Stimulated activated CD4-positive, alpha-beta T cell treated with anti-CD3 and anti-CD28 coated beads, TNF-alpha, amount 100 ng/mL, for 24 hours (primary cell): ENCODE results near the gene PGLYRP1.

ENCODE experiments used
- DNase-seq, 3 experiments: peaks; one replicate each; pipeline ENCODE4 v3.0.0-alpha.2; 2020; ENCODE audit warnings: low read depth in 3 of 3

Gene PGLYRP1

GRCh38 chr19:46002678-46003275, 20.1 kb downstream of the PGLYRP1 start:
- DNase-seq, result no peak

DNA sequence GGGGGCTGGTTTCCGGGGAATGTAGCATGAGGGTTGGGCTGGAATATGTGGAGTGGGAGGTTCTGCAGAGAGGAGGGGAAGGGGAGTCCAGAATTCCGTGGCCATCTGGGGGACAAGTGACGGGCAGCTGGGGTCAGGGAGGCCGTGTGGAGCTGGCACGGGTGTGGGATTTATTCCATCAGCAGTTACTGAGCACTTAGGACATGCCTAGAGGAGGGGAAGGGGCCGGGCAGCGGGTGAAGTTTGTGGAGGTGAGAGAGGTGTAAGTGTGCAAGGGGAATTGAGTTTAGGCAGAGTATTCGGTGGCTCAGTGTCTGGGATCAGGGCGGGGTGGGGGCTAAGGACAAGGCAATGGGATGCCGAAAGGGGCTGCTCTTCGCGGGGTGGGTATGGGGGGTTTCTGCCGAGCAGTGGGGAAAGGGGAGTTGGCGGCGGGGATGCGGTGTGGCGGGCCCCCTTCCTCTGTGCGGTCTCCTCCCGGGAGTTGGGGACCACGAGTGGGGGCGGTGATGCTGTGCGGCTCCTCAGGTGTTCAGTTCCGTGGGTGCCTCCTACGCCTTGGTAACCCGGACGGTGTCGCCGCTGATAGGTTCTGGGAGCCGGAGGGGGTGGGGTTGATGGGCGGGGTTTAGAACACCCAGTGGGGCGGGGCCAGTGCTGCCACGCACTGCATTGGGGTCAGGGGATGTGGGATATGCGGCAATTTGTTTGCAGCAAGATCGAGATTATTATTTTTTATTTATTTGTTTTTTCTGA, 22.2 kb downstream of the PGLYRP1 start:
- peak; percentile 34 to 68 (median 35) for DNase-seq

GRCh38 chr19:45999653-46000121, 23.2 kb downstream of the PGLYRP1 start:
- DNase-seq, result no peak

DNA sequence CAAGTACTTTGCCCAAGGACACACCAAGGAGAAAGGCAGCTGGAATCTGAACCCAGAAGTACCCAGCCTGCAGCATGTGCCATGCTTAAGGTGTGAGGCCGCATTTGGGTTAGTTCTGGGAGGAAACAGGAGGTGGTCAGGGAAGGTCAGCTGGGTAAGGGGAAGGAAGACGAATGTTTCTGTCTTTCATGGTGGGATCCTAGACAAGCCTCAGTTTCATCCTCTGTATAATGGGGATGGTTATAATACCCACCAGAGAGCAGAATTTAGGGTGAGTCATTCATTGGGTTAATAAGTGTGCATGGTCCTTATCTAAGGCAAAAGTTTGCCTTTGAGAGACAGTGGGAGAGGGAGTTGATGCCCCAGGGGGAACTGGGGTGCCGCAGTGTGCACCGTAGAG, 24.0 kb downstream of the PGLYRP1 start:
- no peak for DNase-seq

DNA sequence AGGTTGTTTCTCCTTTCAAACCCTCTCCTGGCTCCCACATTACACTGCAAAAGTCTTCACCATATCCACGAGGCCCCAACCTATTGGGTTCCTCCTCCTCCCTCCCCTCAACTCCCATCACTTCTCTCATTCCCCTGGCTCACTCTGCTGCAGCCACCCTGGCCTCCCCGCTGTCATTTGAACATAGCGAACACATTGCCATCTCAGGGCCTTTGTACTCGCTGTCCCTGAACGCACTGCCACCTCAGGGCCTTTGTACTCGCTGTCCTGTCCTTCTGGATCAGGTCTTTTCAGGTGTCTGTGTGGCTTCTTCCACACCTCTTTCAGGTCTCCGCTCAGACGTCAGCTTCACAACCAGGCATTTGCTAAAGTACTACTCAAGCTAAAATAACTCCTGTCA, 25.9 kb downstream of the PGLYRP1 start:
- no peak for DNase-seq

DNA sequence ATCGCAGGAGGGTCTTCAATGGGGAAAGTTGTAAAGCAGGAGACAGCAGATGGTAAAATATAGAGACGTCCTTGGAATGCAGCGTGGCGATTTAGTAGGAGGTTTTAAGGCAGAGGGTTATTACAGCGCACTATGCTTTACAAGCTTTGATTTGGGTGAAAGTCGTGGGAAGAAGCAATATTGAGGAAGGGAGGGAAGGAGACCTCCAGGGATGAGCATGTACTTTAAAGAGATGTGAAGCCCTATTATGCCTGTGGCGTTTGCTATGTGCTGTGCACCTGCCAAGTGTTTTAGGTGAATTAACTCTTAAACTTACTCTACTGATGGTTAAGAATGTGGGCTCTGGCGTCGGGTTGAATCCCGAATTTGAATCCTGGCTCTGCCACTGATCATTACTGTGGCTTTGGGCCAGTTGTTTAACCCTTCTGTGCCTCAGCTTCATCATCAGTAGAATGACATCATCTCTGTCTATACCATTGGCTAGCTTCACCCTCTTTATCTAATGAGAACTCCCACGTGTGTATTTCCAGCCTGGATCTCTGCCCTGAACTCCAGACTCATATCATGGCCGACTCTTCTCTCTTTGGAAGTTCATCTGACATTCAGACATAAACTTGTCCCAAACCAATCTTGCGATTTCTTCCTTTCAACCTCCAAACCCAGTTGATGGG, 27.0 kb downstream of the PGLYRP1 start:
- no peak for DNase-seq

DNA sequence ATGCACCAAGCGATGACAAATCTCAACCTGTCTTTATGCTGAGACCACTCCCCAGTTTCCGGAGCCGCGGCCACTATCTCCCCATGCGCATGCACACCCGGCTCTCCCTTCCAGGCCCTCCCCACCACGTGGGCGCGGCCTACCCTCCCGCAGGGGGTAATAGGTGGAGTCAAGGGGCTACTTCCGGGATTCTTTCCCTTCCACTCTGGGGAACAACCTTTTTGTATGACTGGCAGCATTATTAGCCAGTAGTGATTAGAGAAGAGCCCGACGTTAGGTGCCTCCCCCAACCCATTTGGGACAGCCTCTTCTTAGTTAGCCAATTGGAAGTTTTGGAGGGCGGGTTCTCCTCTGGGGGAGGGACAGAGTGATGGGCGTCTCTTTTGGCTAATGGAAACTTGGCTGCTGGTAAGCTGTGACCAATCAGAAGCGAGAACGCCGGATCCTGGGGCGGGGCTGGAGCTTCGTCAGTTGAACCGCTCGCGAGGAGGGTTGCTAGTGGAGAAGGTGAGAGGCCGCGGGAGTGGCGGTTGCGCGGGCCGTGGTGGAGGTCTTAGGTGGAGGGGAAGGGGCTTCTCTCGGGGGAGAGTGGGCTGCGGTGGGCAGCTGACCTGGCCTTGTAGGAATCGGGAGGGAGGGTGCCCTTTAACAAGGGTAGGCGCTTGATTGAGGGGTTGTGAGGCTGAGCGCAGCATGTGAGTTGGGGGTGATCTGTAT, 27.7 kb downstream of the PGLYRP1 start, which contains the start of gene CCDC61:
TSS of gene CCDC61 (plus strand) at position 470 of the 717 bp plus-strand sequence. CDS start 7,552 bp downstream, outside the sequence.
- peak; percentile 91 to 95 (median 93) for DNase-seq

- DNase-seq, result no peak
Observed at GRCh38 chr19:45994456-45994997, 28.3 kb downstream of the PGLYRP1 start.

GRCh38 chr19:45990113-45990728, 32.6 kb downstream of the PGLYRP1 start:
- no peak for DNase-seq

GRCh38 chr19:45985321-45985720, 37.5 kb downstream of the PGLYRP1 start:
- no peak for DNase-seq

DNA sequence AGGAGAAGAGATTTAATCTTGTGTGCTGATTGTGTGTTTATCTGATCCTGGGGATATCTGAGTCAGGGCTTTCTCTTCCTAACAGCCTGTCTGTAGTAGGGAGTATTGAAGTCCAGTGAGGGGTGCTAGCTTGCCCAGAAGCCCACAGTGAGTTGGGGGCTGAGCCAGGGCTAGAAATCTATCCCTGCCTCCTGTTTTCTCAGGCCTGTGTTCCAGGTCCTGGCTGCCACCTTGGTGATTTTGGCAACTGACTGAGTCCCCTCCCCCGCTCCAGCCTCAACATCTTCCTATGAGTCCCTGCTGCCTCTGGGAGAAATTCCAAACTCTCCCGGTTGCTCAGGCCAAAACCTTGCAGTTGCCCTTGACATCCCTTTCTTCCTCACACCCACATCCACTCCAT, 41.5 kb downstream of the PGLYRP1 start:
- DNase-seq, result no peak

GRCh38 chr19:45978156-45978555, 44.7 kb downstream of the PGLYRP1 start:
- no peak for DNase-seq

GRCh38 chr19:45976178-45976577, 46.7 kb downstream of the PGLYRP1 start:
- DNase-seq, result no peak

GRCh38 chr19:45975306-45976070, 47.4 kb downstream of the PGLYRP1 start:
- no peak for DNase-seq

DNA sequence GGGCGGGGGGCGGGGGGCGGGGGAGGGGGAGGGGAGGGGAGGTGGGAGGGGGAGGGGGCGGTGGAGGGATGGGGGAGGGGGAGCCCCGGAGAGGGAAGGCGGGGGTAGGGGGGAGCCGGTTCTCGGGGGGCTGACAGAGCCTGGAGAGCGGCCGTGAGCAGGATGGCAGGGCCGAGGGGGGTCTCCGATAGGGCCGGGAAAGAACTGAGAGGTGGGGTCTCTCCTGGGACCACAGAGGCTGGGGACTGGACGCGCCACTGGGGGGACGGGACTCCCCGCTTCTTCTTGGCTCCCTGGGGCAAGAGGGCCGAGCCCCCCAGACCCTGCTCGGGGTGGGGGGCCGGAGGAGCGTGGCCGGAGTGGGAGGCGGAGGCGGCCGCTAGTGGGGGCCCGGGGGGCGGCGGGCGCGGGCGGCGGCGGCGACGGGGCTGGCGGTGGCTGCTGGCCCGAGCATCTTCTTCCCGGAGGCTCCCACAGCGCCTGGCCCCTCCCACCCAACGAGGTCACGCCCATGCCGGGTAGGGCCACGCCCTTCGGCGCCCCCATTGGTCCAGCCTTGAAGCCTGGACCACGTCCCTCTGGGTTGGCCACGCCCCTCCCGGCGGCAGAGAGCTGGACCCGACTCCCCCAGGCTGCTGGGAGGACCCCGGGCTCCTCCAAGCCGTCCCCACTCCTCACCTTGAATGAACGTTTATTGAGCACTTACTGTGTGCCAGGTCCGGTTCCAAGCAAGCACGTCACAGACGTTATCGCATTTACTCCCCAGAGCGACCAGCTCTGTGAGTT, 49.1 kb downstream of the PGLYRP1 start, which contains the start of gene NOVA2:
TSS of gene NOVA2 (minus strand) at position 313 of the 786 bp plus-strand sequence. CDS start 514 bp downstream, outside the sequence.
- DNase-seq, result peak in 1 of 3 experiments; percentile 56

DNA sequence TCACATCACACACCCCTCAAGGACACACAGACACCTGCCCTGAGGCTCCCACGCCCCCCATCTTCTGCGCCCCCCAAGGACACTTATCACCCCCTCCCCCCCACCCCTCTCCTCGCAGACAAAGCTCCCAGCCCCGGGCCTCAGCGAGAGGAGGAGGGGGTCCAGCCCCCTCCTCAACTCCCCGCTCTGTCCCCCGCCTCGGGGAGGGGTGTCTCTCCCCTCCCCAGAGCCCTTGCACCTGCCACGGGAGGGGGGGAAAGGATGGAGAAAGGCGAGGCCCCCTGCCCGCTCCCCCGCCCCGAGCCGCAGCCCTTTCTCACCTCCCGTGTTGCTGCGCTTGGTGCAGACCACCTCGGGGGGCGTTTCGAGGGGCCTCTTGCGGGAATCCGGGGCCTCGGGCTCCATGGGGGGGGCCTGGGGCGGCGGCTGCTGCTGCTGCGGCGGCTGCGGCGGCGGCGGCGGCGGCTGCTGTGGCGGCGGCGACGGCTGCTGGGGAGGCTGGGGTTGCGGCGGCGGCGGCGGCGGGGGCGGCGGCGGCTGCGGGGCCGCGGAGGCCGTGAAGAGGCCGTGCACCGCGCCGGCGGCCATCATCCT, 49.8 kb downstream of the PGLYRP1 start:
- DNase-seq, result no peak

DNA sequence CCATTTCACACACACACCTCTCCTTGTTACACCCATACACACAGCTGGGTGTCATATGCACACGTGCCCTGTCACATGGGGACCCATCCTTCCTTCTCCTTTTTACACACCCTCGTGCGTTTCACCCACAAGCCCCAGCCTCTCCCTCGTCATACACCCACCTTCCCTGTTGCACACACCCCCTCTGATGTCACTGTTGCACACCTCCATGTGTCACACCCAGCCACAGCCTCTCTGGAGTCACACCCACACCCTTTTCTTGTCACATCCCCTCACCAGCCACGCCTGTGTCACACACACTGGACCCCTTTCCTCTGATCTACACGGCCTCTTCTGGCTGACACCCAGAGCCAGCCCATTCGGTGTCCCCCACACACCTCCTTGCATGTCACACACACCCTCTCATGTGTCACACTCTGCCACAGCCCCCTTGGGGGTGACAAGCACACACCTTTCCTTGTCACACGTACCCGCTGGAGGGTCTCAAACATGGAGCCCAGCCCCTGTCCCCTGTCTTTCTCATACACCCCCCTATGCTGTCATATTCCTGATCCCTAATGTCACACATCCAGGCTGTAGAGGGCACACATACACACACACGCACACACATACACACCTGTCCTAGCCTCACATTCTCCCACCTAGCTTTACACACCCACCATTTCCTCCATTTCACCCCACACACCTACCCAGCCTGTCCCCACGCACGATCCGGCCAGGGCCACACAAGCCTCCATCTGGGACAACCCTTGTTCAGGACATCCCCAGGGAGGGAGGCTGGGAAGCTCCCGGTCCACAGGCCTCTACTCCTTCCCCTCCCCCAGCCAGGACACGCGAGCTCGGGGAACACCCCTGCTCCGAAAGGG, 50.5 kb downstream of the PGLYRP1 start:
- peak in 1 of 3 experiments; percentile 19 for DNase-seq

GRCh38 chr19:45971260-45971902, 51.5 kb downstream of the PGLYRP1 start:
- no peak for DNase-seq
